Panc1 (cell line): Measurements from ENCODE around the gene EIF5A.

Experiments
- POLR2AphosphoS5 ChIP-seq: IDR thresholded peaks from 2 replicates; pipeline ENCODE4 v1.6.1; 2012; ENCODE audit warnings: mild to moderate bottlenecking, low read depth, low read length, moderate library complexity
- SIN3A ChIP-seq: IDR thresholded peaks from 2 replicates; pipeline ENCODE4 v1.6.1; 2012; ENCODE audit warnings: low read depth, mild to moderate bottlenecking, low read length, moderate library complexity, borderline replicate concordance; ENCODE audit not compliant: insufficient read depth
- TF ChIP-seq, protein P1 (sequence below): fragments of 450-650 bp; IDR thresholded peaks from 2 replicates; pipeline ENCODE4 v1.5.1; 2017; ENCODE audit warnings: mild to moderate bottlenecking

GRCh38 chr17:7357381-7357780 is 50.0 kb downstream of the EIF5A start:
- TF ChIP-seq, protein P1, sequence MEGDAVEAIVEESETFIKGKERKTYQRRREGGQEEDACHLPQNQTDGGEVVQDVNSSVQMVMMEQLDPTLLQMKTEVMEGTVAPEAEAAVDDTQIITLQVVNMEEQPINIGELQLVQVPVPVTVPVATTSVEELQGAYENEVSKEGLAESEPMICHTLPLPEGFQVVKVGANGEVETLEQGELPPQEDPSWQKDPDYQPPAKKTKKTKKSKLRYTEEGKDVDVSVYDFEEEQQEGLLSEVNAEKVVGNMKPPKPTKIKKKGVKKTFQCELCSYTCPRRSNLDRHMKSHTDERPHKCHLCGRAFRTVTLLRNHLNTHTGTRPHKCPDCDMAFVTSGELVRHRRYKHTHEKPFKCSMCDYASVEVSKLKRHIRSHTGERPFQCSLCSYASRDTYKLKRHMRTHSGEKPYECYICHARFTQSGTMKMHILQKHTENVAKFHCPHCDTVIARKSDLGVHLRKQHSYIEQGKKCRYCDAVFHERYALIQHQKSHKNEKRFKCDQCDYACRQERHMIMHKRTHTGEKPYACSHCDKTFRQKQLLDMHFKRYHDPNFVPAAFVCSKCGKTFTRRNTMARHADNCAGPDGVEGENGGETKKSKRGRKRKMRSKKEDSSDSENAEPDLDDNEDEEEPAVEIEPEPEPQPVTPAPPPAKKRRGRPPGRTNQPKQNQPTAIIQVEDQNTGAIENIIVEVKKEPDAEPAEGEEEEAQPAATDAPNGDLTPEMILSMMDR: no peak
- TF ChIP-seq POLR2AphosphoS5: no peak
- no peak for TF ChIP-seq SIN3A
